ENCODE data around the gene PTPRM.

PTPRM gene

GRCh38 chr18:8139127-8139527, 572.0 kb downstream of the PTPRM start:
- no peak overlapping the region for H3K4me3 ChIP-seq
- H3K4me1 ChIP-seq: peaks cover 0 to 19% (median 7%) of the 10 kb centered on the region in 4 donors
- no peak for TF ChIP-seq CTCF (IDR thresholded peaks at IDR 0.05)
- no peaks in the 10 kb centered on the region for H3K9me3 ChIP-seq
- peak overlapping the region; percentile 36 for H3K27ac ChIP-seq
- no peak for DNase-seq
- no peaks in the 10 kb centered on the region for H3K27me3 ChIP-seq
- H3K36me3 ChIP-seq: peaks cover 0 to 8% (median 7%) of the 10 kb centered on the region in 3 donors
- intact Hi-C loops (cut with DNase I; ENCODE audit: low total_unique reads): no loop called here

- Histone ChIP-seq H3K36me3 (peaks cover 0 to 16% (median 12%) of the 10 kb centered on the region in 3 donors), H3K4me1 (peaks cover 0 to 19% (median 7%) of the 10 kb centered on the region in 4 donors), H3K27me3 (no peaks in the 10 kb centered on the region), H3K9me3 (no peaks in the 10 kb centered on the region), H3K4me3 (no peak overlapping the region), H3K27ac (peak overlapping the region; percentile 36)
- intact Hi-C loops (cut with DNase I; ENCODE audit: low total_unique reads): no loop called here
- no peak for TF ChIP-seq CTCF (IDR thresholded peaks at IDR 0.05)
- peak; percentile 52 to 77 for DNase-seq
Measured at GRCh38 chr18:8139891-8140406, 572.8 kb downstream of the PTPRM start.

GRCh38 chr18:8140841-8141501, 573.9 kb downstream of the PTPRM start:
- no peak for TF ChIP-seq CTCF (IDR thresholded peaks at IDR 0.05)
- no peak overlapping the region for H3K4me3 ChIP-seq
- H3K9me3 ChIP-seq: no peaks in the 10 kb centered on the region
- peaks cover 0 to 19% (median 7%) of the 10 kb centered on the region in 4 donors for H3K4me1 ChIP-seq
- H3K36me3 ChIP-seq: peaks cover 0 to 26% (median 12%) of the 10 kb centered on the region in 3 donors
- intact Hi-C loops (cut with DNase I; ENCODE audit: low total_unique reads): no loop called here
- H3K27me3 ChIP-seq: no peaks in the 10 kb centered on the region
- DNase-seq: no peak
- peak overlapping the region; percentile 29 to 38 for H3K27ac ChIP-seq

- no peak for DNase-seq
- Histone ChIP-seq H3K36me3 (peaks cover 0 to 35% (median 12%) of the 10 kb centered on the region in 3 donors), H3K27ac (no peak overlapping the region), H3K27me3 (no peaks in the 10 kb centered on the region), H3K4me3 (no peak overlapping the region), H3K9me3 (no peaks in the 10 kb centered on the region), H3K4me1 (peaks cover 0 to 19% (median 7%) of the 10 kb centered on the region in 4 donors)
- intact Hi-C loops (cut with DNase I; ENCODE audit: low total_unique reads): no loop called here
- no peak for TF ChIP-seq CTCF (IDR thresholded peaks at IDR 0.05)
Measured at GRCh38 chr18:8142131-8142711, 575.1 kb downstream of the PTPRM start.

GRCh38 chr18:8142932-8143331, 575.8 kb downstream of the PTPRM start:
- Histone ChIP-seq H3K27ac (no peak overlapping the region), H3K4me3 (no peak overlapping the region), H3K9me3 (no peaks in the 10 kb centered on the region), H3K27me3 (no peaks in the 10 kb centered on the region), H3K36me3 (peaks cover 0 to 35% (median 12%) of the 10 kb centered on the region in 3 donors), H3K4me1 (peaks cover 0 to 19% (median 7%) of the 10 kb centered on the region in 4 donors)
- no peak for TF ChIP-seq CTCF (IDR thresholded peaks at IDR 0.05)
- DNase-seq: no peak
- intact Hi-C loops (cut with DNase I; ENCODE audit: low total_unique reads): no loop called here

Data from tibial artery (tissue), 4 donors.